Left renal pelvis (tissue), 4 donors: Measurements from ENCODE around the gene ANKMY2. TPM values are rescaled to one million over a fixed set of nuclear protein-coding genes. Genes with fewer than 3 reads are reported as not detected.
"Not testable (repeated sequence)": the region's sequence is repeated elsewhere in the genome, so short reads cannot be mapped to it uniquely, and the experiment has no call there.

Experiments used
- DNase-seq, 4 donors: peaks; one replicate each; pipeline ENCODE4 v3.0.0-alpha.2; 2013; ENCODE audit warnings: low read depth in 4 of 4, low spot score in 3 of 4
- polyA plus RNA-seq, 4 donors: library from polyadenylated mRNA; unstranded; fragments of 120-200 nt; gene quantifications; one replicate each; pipeline ENCODE4 v1.2.1, GENCODE V29; 2013; ENCODE audit not compliant: insufficient read length in 4 of 4

ANKMY2 gene
- polyA plus RNA-seq, 4 donors: 30.7 to 40.0 (median 33.0) TPM

DNA sequence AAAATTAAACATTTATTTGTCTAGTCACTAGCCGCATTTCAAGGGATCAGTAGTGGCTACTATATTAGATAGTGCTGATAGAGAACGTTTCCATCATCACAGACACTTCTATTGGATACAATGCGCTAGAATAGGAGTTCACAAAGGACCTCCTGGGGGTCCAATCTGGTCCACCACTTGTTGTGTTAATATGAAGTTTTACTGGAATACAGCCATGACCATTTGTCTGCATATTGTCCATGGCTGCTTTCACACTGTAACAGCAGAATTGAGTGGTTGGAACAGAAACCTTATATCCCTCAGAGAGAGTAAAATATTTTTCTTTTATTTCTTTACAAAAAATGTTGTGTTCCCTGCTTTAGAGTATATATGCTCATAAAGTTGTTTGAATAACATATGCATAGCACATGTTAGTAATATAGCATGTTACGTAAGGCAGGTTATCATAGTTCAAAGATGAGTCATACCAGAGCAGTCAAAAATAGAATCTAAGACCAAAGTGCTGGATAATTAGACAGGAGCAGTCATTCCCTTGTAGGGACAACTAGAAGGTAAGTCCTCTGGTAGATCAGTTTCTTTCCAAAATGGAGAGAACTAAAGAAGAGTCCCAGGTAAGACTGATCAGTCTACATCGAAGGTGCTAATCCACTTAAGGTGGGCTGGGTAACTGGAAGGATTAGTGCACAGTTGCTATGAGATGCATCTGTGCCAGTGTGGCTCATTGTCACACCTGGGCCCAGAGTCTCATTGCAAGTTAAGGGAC lies 15.3 kb upstream of the ANKMY2 start:
- no peak for DNase-seq

DNA sequence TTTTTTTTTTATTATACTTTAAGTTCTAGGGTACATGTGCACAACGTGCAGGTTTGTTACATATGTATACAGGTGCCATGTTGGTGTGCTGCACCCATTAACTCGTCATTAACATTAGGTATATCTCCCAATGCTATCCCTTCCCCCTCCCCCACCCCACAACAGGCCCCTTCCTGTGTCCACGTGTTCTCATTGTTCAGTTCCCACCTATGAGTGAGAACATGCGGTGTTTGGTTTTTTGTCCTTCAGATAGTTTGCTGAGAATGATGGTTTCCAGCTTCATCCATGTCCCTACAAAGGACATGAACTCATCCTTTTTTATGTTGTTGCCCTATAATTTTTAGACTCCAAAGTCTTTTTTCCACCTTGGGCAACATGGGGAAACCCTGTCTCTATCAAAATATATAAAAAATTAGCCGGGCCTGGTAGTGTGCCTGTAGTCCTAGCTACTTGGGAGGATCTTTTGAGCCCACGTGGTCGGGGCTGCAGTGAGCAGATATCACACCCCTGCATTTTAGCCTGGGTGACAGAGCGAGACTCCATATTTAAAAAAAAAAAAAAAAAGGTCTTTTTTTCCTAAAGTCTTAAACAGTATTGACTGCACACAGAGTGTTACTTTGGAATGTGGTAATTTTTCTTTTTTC lies 14.4 kb upstream of the ANKMY2 start:
- DNase-seq: not testable (repeated sequence)

DNA sequence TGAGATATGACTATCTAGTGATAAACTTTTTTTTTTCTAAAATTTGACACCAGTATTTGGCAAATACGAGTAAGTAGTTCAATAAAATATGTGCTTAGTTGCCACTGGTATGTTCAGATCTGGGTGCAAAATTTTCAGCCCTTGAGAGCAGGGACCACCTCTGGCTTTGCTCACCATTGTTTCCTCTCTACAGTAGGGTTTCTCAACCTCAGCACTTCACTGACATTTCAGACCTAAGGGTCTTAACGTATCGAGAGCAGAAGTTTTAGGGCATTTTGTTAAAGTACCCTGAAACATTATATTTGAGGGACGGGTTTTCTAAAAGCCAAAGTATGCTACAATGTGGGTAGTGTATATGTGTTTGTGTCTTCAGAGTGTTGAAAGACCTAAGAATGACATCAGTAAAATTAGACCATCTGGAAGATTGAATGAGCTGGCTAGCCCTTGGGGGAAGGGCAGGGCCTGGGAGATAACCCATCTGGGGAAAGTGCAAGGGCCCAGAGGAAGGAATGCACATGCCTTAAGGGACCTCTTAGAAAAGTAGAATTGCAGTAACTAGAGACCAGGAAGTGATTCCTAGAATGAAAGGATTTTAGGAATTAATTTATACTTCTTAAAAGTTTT lies 12.2 kb upstream of the ANKMY2 start:
- no peak for DNase-seq

DNA sequence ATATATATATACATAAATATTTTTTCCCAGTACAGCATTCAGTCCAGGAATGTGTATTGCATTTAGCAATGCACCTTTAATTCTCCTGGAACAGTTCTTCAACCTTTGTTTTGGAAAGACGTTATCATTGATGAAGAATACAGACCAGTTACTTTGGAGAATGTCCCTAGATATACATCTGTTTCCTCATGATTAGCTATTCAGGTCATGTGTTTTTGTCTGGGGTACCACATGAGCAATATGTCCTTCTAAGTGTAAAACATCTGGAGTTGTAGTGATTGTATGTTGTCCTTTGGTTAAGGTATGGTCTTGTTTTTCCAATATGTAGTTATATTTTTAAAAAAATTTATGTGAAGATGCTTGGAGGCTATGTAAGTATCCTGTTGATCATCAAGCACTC lies 10.6 kb upstream of the ANKMY2 start:
- no peak for DNase-seq

DNA sequence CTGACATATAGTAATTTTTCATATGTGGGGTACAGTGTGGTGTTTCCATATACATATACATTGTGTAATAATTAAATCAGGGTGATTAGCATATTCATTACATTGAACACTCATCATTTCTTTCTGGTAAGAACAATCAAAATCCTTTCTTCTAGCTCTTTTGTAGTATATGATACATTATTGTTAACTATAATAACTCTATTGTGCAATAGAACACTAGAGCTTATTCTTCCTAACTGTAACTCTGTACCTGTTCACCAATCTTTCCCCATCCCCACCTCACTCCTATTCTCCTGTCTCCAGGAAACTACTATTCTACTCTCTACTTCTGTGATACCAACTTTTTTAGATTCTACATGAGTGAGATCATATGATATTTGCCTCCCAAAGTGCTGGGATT lies 9.8 kb upstream of the ANKMY2 start:
- no peak for DNase-seq

DNA sequence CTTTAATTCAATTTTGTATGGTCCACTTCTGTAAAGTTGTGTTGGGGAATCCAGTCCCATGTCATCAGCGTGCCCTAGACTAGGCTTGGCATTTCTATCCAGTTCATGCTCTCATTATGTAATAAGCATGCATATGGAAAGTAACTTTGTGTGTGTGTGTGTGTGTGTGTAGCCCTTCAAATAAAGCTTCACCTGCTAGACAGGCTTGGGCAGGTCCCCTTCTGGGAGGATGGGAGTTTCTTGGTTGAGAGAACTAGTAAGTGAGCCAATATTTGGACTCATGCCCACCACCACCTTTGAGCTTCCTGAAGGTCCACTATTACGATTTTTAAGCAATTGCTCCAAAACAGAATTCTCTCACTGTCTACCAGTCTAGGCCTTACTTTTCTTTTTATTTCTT lies 7.3 kb upstream of the ANKMY2 start:
- no peak for DNase-seq

DNA sequence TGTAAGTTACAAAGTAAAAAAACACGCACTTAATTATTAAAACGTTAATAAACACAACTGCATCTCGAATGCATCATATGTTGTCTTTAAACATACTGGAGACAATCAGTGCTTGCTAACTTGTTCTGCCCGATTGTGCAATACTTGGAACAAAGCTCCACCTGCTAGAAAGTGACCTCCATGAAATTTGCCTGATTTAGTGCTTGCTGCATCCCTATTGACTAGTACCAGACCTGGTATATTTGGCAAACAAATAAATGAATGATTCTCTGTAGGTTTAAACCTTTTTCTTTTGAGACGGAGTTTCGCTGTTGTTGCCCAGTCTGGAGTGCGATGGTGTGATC lies 6.7 kb upstream of the ANKMY2 start:
- no peak for DNase-seq

DNA sequence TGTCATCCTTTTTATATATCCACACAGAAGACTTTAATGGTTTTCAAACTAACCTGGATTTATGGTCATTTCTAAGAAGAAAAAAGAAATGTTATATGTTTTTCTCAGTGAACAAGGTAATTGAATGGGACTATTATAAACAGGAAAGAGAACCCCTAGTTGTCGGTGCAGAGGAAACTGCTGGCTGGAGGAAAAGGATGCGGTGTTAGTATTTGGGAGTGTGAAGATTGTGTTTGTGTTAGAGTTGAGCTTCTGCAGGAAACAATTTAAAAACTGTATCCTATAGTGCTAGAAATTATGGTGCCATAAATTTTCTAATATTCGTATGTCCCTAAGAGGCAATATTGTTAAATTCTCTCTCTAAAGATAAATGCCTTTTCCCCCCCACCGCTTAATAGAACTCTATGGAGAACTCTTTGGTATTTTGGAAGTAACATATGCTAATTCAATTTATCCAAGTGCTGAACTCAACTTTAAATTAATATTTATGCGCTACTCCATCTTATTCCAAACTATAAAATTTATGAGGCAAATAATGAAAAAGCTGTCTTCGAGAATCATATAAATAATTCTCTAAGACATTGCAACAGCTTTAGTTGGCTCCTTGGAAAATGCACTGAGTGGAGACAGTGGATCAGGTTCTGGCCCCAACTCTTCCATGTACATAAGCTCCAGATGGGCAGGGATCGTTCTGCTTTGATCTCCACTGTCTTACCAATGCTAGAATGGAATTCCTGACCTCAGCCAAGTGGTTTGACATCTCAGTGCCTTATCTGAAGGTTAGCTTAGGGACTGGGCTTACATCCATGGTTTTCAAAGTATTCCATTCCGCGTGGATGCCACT lies 6.1 kb upstream of the ANKMY2 start:
- DNase-seq: no peak

DNA sequence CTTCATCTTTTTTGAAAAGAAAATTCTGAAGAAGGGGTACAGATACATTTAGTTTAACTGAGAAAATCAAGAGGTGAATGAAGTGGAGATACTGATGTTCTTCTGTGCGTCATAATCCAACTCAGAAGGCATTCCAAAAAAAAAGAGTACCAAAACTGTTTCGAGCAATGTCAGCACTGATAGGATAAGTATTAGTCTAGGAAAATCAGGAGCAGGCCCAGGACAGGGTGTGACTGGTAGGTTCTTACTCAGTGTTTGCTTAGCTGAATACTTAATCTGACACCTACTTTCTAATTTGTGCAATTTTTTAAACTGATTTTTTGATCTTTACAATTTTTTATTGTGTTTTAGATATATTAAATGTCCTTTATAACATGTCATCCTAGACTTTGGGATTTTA lies 4.7 kb upstream of the ANKMY2 start:
- no peak for DNase-seq

DNA sequence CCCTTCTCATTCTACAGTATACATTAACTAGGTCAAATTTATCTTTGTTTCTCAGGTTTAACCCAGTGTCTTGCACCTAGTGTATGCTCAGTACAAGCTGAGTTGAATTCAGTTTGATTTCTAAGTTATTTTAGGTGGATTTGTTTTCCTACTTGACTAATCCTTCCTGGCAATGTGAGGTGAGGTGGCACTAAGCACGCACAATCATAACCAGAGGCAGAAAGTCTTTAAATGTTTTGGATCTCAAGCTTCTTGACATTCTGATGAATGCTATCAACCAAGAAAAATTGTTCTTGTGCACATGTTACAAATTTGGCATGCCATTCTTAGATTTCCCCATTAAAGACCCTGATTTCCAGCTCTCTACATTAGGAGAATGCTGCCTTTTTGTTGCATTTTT lies 3.6 kb upstream of the ANKMY2 start:
- DNase-seq: no peak

DNA sequence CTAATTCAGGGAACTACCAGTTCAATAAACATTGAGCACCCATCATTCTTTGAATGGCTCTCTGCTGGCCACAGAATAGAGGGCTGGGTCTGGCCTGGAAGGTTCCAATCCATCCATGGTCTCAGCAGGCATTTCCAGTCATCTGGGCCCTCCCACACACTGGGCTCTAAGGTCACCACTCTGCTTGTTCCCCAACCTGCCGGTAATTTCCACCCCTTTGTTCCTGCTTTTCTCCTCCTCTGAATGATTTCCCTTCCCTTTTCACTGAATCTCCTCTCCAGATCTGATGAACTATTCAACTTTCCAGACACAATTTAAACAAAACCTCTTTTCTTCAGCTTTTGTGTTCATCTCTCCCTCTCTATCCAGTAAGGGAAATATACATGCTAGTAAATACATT lies 3.0 kb upstream of the ANKMY2 start:
- no peak for DNase-seq

DNA sequence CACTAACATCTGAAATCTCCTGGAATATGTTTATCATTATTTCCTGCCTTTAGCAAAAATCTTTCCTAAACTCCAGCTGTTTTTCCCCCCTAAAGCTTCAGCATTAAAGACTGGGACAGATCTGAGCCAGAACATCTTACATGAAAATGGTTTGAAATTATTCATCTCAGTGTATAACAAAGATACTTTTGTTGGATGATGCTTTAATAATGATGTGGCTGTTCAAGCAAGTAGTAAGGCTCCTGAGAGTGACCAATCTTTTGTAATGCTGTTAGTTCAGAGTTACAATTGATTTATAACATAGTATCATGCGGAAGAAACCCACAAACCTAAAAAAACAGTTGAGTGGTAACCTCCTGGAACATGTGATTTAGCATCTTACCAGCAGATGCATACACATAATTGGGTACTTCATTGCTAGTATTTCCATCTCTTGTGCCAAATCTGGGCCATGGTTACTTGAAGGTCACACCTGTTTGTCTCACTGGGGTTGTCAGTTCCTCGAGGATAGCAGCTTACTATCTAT lies 1.9 kb upstream of the ANKMY2 start:
- no peak for DNase-seq

DNA sequence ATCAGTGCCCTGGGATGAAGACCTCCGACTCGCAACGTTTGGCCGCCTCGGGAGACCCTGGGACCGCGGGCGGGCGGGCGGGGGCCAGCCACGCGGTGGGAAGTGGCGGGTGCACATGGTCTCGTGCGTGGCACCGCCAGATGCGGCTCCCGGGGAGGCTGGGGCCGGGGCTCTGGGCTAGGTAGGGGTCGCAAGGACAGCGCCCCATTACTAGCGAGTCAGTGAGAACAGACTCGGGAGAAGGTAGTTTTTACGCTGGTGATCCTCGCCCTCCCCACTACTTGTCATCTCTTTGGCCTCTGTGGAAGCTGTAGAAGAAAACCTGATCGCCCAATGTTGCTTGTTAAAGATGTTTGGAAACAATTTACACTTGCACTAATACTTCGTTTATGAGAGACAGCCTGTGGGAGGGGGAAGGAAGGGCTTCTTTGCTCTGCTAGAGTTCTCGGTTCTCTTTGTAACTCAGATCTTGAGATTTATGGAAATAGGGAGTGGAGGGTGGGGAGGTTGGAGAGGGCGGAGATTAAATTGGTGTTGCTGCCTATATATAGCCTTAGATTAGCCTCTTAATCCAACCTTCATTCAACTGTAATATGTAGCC lies 1.0 kb upstream of the ANKMY2 start:
- no peak for DNase-seq

DNA sequence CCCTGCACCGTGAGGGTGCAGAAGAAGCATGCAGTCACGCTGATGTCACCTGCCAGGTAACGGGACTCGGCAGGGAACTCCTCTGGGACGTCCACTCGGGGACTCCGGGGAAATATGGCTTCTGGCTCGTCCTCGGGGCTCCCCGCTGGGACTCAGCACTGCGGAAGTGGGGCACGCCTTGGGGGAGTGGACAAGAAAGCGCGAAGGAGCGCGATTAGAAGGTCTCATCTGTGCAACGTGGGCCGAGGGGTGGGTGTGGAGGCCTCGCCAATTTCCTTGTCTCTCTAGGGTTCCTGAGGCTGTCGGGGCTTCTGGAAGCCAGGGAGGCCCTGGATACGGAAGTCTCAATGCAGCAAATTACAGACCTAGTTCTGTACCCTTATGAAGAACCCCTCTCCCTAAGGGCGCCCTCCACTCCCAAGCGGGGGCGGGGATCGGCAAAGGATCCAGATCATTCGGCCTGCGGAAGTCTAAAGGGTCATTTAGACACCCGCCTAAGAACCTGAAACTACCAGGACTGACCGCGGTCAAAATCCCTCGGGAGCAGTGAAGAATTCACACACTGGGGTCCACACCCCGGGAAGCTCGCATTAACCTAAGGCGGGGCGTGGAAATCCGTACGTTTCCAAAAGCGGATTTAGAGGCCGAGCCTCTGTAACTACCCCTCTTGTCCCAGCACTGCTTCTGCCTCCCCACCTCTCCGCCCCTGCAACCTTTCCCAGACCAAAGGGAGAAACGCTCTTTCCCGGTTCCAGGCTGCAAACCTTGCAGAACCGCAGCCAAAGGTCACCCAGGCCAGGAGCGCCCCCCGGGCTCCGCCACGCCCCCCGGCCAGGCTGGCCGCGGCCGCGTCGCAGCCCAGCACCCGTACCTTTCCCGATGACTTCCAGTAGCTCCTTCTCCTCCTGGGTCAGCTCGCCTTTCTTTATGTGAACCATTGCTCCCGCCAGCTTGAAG lies 640 bp downstream of the ANKMY2 start:
- no peak for DNase-seq

DNA sequence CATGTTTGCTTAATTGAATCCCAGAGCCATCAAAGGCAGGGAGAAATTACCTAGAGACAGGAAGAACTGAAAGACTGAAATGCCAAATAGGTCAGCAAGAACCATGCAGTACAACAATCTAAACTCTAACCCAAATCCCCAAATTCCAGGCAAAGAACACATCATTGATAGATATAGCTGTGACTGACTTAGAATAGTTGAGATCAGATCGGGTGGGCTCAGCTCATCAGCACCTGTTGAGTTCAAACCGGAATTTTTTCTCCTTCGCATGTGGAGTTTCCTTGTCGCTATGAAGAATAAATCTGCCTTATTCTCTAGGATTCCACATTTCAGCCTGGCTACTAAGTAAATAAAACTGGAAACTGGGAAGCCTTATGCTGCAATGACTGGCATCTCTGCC lies 1.4 kb downstream of the ANKMY2 start:
- DNase-seq: no peak

DNA sequence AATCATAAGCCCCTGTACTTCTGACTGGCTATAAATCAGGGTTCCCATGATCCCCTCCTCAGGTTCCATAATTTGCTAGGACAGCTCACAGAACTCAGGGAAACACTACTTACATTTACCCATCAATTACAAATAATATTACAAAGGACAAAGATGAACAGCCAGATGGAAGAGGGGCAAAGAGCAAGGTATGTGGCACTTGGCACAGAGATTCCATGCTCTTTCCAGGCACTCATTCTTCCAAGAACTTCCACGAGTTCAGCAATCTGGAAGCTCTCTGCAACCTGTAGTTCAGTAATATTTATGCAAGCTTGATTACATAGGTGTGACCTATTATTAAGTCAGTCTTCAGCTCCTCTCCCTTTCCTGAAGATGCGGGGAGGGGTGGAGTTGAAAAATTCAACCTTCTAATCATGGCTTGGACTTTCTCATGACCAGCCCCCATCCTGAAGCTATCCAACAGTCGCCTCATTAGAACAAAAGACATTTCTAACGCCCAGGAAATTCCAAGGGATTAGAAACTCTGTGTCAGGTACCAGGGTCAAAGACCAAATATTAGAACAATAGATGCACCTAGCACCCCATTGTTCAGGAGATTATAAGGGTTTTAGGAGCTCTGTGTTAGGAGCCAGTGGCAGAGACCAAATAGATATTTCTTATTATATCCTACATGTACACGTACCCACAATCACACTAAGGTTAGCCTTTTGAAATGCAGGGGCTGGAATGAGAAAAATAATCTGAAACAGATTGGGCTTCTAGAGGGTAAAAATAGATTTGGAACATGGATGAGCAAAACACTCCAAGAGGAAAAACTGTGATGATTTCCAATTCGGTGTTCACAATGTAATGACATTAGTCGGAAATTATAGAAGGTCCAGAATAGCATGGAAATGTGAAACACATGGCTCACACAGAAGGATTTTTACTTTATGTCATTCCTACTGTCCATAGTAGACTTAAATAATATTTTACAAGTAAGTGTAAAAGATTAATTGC lies 7.0 kb downstream of the ANKMY2 start:
- no peak for DNase-seq

DNA sequence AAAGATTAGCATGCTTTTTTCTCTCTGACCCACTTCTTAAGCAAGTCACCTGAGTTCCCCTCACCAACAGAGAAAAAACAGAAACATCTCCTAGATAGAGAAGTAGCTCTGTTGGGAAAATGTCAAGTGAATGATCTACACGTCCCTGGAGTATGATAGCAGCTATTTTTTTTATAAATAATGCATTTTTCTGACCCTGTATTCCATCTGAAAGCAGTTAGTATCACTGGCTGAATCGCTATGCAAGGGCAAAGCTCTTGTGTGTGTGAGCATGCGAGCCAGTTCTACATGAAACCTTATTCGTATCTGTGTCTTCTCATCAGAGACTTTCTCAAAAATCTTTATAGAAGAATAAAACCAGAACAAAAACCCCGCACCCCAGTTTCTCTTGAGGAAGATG lies 8.2 kb downstream of the ANKMY2 start:
- no peak for DNase-seq

DNA sequence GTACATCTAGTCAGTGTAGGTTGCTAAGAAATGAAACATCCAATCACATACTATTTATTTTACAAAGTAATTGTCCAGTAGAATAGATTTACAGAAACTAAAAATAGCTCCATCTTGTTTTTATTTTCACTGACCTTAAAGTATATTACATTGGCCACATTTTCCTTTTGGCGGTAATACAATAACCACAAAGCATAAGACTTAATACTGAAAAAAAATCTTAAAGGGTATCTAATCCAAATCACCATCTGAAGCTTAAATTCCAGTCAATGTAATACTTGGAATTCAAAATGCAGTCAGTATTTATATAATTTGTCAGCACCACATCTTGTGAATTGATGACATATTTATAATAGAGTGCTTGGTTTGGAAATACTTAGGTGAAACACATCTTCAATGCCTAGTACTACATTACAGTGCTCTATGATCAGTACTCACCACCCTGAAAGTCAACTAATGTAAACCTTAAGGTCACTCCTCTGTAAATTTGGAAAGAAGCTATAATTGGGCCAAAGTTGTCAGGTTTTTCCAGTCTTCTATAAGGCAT lies 8.9 kb downstream of the ANKMY2 start:
- DNase-seq: no peak
